DLD1 (cell line): Measurements from ENCODE around the gene TOB2.

Source experiments
- in situ Hi-C: cut with HindIII; loops from 2 replicates; pipeline ENCODE4 v1.10.0; 2017; ENCODE audit warnings: low sequenced_read_pairs

TOB2 gene

GRCh38 chr22:41394012-41394356 lies 52.6 kb downstream of the TOB2 start:
- in situ Hi-C loops: no loop called here

- in situ Hi-C loops: no loop called here
Observed at GRCh38 chr22:41387341-41387740, 59.3 kb downstream of the TOB2 start.

- in situ Hi-C loops: no loop called here
Observed at GRCh38 chr22:41384128-41384527, 62.5 kb downstream of the TOB2 start.
